IPS-15b (cell line): ENCODE results near the gene ARFRP1.
"Not testable (repeated sequence)": the region's sequence is repeated elsewhere in the genome, so short reads cannot be mapped to it uniquely, and the experiment has no call there.

Source experiments
- H3K27me3 ChIP-seq: one replicate; pipeline ENCODE4 v1.6.1; 2013; ENCODE audit warnings: low read length; ENCODE audit not compliant: control insufficient read depth, insufficient read depth
- H3K36me3 ChIP-seq: one replicate; pipeline ENCODE4 v1.6.1; 2013; ENCODE audit warnings: low read length; ENCODE audit not compliant: control insufficient read depth, insufficient read depth
- H3K4me1 ChIP-seq: one replicate; pipeline ENCODE4 v1.6.1; 2013; ENCODE audit warnings: mild to moderate bottlenecking, low read length; ENCODE audit not compliant: control insufficient read depth, insufficient read depth
- H3K4me3 ChIP-seq: one replicate; pipeline ENCODE4 v1.5.1; 2013; ENCODE audit warnings: low read depth, low read length
- H3K9ac ChIP-seq: one replicate; pipeline ENCODE4 v1.6.1; 2013; ENCODE audit warnings: low read depth, mild to moderate bottlenecking, low read length
- H3K9me3 ChIP-seq: one replicate; pipeline ENCODE4 v1.6.1; 2013; ENCODE audit warnings: mild to moderate bottlenecking, low read length; ENCODE audit not compliant: control insufficient read depth, insufficient read depth

ARFRP1 gene

GRCh38 chr20:63734946-63735858 is 27.4 kb upstream of the ARFRP1 start:
- Histone ChIP-seq H3K9me3 (no peaks in the 10 kb centered on the region), H3K4me3 (no peak overlapping the region), H3K27me3 (no peaks in the 10 kb centered on the region), H3K4me1 (no peaks in the 10 kb centered on the region), H3K36me3 (peaks cover 27% of the 10 kb centered on the region), H3K9ac (no peak overlapping the region)

- no peaks in the 10 kb centered on the region for H3K4me1 ChIP-seq
- no peak overlapping the region for H3K4me3 ChIP-seq
- no peaks in the 10 kb centered on the region for H3K27me3 ChIP-seq
- peaks cover 30% of the 10 kb centered on the region for H3K36me3 ChIP-seq
- H3K9me3 ChIP-seq, result no peaks in the 10 kb centered on the region
- H3K9ac ChIP-seq, result no peak overlapping the region
Observed at GRCh38 chr20:63734111-63734945, 26.6 kb upstream of the ARFRP1 start.

- no peaks in the 10 kb centered on the region for H3K9me3 ChIP-seq
- H3K9ac ChIP-seq, result no peak overlapping the region
- H3K36me3 ChIP-seq, result peaks cover 30% of the 10 kb centered on the region
- H3K27me3 ChIP-seq, result no peaks in the 10 kb centered on the region
- H3K4me1 ChIP-seq, result no peaks in the 10 kb centered on the region
- H3K4me3 ChIP-seq, result no peak overlapping the region
Observed at GRCh38 chr20:63733579-63734081, 25.9 kb upstream of the ARFRP1 start.

GRCh38 chr20:63733117-63733516 is 25.3 kb upstream of the ARFRP1 start:
- no peak overlapping the region for H3K4me3 ChIP-seq
- H3K27me3 ChIP-seq, result no peaks in the 10 kb centered on the region
- H3K4me1 ChIP-seq, result no peaks in the 10 kb centered on the region
- H3K36me3 ChIP-seq, result peaks cover 30% of the 10 kb centered on the region
- H3K9me3 ChIP-seq, result no peaks in the 10 kb centered on the region
- no peak overlapping the region for H3K9ac ChIP-seq

GRCh38 chr20:63732118-63733095 is 24.6 kb upstream of the ARFRP1 start:
- Histone ChIP-seq H3K9ac (no peak overlapping the region), H3K27me3 (no peaks in the 10 kb centered on the region), H3K36me3 (peaks cover 30% of the 10 kb centered on the region), H3K4me1 (no peaks in the 10 kb centered on the region), H3K9me3 (no peaks in the 10 kb centered on the region), H3K4me3 (no peak overlapping the region)

- Histone ChIP-seq H3K4me1 (no peaks in the 10 kb centered on the region), H3K36me3 (peaks cover 30% of the 10 kb centered on the region), H3K4me3 (no peak overlapping the region), H3K9ac (no peak overlapping the region), H3K27me3 (no peaks in the 10 kb centered on the region), H3K9me3 (no peaks in the 10 kb centered on the region)
Observed at GRCh38 chr20:63731410-63731809, 23.6 kb upstream of the ARFRP1 start.

- H3K27me3 ChIP-seq, H3K4me1 ChIP-seq, H3K9me3 ChIP-seq, H3K9ac ChIP-seq, H3K4me3 ChIP-seq: not testable (repeated sequence)
- peaks cover 23% of the 10 kb centered on the region for H3K36me3 ChIP-seq
Observed at GRCh38 chr20:63730189-63730733, 22.5 kb upstream of the ARFRP1 start.

- H3K36me3 ChIP-seq, H3K27me3 ChIP-seq, H3K9me3 ChIP-seq, H3K4me1 ChIP-seq, H3K4me3 ChIP-seq, H3K9ac ChIP-seq: not testable (repeated sequence)
Observed at GRCh38 chr20:63722967-63723622, 15.3 kb upstream of the ARFRP1 start.

- Histone ChIP-seq H3K9me3 (no peaks in the 10 kb centered on the region), H3K9ac (no peak overlapping the region), H3K4me1 (no peaks in the 10 kb centered on the region), H3K36me3 (peaks cover 9% of the 10 kb centered on the region), H3K27me3 (no peaks in the 10 kb centered on the region), H3K4me3 (no peak overlapping the region)
Observed at GRCh38 chr20:63718996-63719395, 11.2 kb upstream of the ARFRP1 start.

GRCh38 chr20:63714858-63715257 is 7.1 kb upstream of the ARFRP1 start:
- Histone ChIP-seq H3K9me3 (no peaks in the 10 kb centered on the region), H3K36me3 (peaks cover 9% of the 10 kb centered on the region), H3K4me3 (no peak overlapping the region), H3K27me3 (no peaks in the 10 kb centered on the region), H3K9ac (no peak overlapping the region), H3K4me1 (no peaks in the 10 kb centered on the region)
